Adrenal gland (tissue), 5 donors: Measurements from ENCODE around the gene MYBPHL.

Experiments used
- POLR2A ChIP-seq, 2 donors: fragments of 450-650 bp; IDR thresholded peaks; one replicate each; pipeline ENCODE4 v1.6.1; 2017; ENCODE audit warnings: antibody characterized with exemption in 2 of 2, mild to moderate bottlenecking in 2 of 2, moderate library complexity in 1 of 2
- TF ChIP-seq, protein P1 (sequence below), 6 experiments: fragments of 450-650 bp in 4 of 6; fragments of 200-600 bp in 2 of 6; sonication (generic) in 1 of 6; IDR thresholded peaks; 1 replicate in 5 of 6; 2 replicates in 1 of 6; pipeline versions ENCODE4 v1.5.1 to v1.8.0; 2016 to 2021; ENCODE audit warnings: antibody characterized with exemption in 6 of 6, mild to moderate bottlenecking in 2 of 6, moderate library complexity in 1 of 6
- donor health status: DM: no; HTN: no; CAD: no.

DNA sequence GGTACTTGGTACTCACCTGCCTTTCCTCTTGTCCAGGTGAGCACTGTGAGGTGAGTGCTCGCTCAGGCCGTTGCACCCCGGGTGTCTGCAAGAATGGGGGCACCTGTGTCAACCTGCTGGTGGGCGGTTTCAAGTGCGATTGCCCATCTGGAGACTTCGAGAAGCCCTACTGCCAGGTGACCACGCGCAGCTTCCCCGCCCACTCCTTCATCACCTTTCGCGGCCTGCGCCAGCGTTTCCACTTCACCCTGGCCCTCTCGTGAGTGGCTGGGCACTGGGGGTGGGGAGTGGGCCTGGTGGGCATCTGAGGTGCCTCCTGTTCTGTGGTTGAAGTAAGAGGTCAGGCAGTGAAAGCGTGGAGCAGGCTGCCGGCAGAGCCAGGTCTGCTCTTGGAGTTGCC, 45.8 kb downstream of the MYBPHL start:
- no peak for TF ChIP-seq POLR2A (IDR thresholded peaks at IDR 0.05)
- TF ChIP-seq, protein P1, sequence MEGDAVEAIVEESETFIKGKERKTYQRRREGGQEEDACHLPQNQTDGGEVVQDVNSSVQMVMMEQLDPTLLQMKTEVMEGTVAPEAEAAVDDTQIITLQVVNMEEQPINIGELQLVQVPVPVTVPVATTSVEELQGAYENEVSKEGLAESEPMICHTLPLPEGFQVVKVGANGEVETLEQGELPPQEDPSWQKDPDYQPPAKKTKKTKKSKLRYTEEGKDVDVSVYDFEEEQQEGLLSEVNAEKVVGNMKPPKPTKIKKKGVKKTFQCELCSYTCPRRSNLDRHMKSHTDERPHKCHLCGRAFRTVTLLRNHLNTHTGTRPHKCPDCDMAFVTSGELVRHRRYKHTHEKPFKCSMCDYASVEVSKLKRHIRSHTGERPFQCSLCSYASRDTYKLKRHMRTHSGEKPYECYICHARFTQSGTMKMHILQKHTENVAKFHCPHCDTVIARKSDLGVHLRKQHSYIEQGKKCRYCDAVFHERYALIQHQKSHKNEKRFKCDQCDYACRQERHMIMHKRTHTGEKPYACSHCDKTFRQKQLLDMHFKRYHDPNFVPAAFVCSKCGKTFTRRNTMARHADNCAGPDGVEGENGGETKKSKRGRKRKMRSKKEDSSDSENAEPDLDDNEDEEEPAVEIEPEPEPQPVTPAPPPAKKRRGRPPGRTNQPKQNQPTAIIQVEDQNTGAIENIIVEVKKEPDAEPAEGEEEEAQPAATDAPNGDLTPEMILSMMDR (IDR thresholded peaks at IDR 0.05): no peak
